Cardiac muscle cell (in vitro differentiated cells and primary cell): Measurements from ENCODE around the gene WDFY2. TPM values are rescaled to one million over a fixed set of nuclear protein-coding genes. Genes with fewer than 3 reads are reported as not detected.
"Not testable (repeated sequence)": the region's sequence is repeated elsewhere in the genome, so short reads cannot be mapped to it uniquely, and the experiment has no call there.

Experiments used
- DNase-seq, 2 donors: peaks; one replicate each; pipeline versions ENCODE4 v3.0.0 to v3.0.0-alpha.2; 2010 to 2017; ENCODE audit warnings: low read depth in 1 of 2, low spot score in 1 of 2
- H3K27ac ChIP-seq: fragments of 200-600 bp; sonication (generic); 2 replicates; pipeline ENCODE4 v1.5.1; 2016
- H3K27me3 ChIP-seq: fragments of 200-600 bp; sonication (generic); 2 replicates; pipeline ENCODE4 v1.6.0; 2016; ENCODE audit warnings: control low read depth
- H3K36me3 ChIP-seq: fragments of 200-600 bp; sonication (generic); 2 replicates; pipeline ENCODE4 v1.5.1; 2016; ENCODE audit warnings: control low read depth
- H3K4me1 ChIP-seq: fragments of 200-600 bp; sonication (generic); 2 replicates; pipeline ENCODE4 v1.8.1; 2017; ENCODE audit warnings: low read depth, mild to moderate bottlenecking, mixed run types
- H3K4me3 ChIP-seq: fragments of 200-600 bp; sonication (generic); 2 replicates; pipeline ENCODE4 v1.5.1; 2016; ENCODE audit warnings: mild to moderate bottlenecking
- H3K9me3 ChIP-seq: fragments of 200-600 bp; sonication (generic); 2 replicates; pipeline ENCODE4 v1.5.1; 2017; ENCODE audit warnings: low read depth, mild to moderate bottlenecking, control low read depth
- CTCF ChIP-seq: IDR thresholded peaks from 2 replicates; pipeline ENCODE4 v1.5.1; 2012; ENCODE audit warnings: low read depth, mild to moderate bottlenecking, low read length
- polyA plus RNA-seq: library from polyadenylated mRNA; unstranded; fragments of >200 nt; fragmentation: Nextera tagmentation; extraction: Ambion mirVana; gene quantifications from 2 replicates; pipeline ENCODE4 v1.2.1, GENCODE V29; 2016
- total RNA-seq: library from RNA; depleted of rRNA; stranded (reverse); fragments of >200 nt; gene quantifications from 2 replicates; pipeline ENCODE4 v1.2.3, GENCODE V29; 2016

WDFY2 gene
- total and polyA plus RNA-seq, 2 experiments from 2014 or later = 9.1 to 20.4 TPM

GRCh38 chr13:51542346-51543242, 41.7 kb upstream of the WDFY2 start:
- Histone ChIP-seq H3K4me3 (no peak overlapping the region), H3K36me3 (no peaks in the 10 kb centered on the region), H3K27me3 (no peaks in the 10 kb centered on the region), H3K27ac (no peak overlapping the region), H3K4me1 (peaks cover 12% of the 10 kb centered on the region), H3K9me3 (no peaks in the 10 kb centered on the region)
- TF ChIP-seq CTCF = no peak
- DNase-seq = peak; percentile 20 to 42

DNA sequence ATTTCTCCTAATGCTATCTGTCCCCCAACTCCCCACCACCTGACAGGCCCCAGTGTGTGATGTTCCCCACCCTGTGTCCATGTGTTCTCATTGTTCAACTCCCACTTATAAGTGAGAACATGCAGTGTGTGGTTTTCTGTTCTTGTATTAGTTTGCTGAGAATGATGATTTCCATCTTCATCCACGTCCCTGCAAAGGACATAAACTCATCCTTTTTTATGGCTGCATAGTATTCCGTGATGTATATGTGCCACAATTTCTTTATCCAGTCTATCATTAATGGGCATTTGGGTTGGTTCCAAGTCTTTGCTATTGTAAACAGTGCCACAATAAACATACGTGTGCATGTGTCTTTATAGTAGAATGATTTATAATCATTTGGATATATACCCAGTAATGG, 38.8 kb upstream of the WDFY2 start:
- H3K27ac ChIP-seq, DNase-seq, H3K4me3 ChIP-seq, H3K36me3 ChIP-seq, H3K9me3 ChIP-seq, H3K27me3 ChIP-seq: not testable (repeated sequence)
- H3K4me1 ChIP-seq = peaks cover 12% of the 10 kb centered on the region

DNA sequence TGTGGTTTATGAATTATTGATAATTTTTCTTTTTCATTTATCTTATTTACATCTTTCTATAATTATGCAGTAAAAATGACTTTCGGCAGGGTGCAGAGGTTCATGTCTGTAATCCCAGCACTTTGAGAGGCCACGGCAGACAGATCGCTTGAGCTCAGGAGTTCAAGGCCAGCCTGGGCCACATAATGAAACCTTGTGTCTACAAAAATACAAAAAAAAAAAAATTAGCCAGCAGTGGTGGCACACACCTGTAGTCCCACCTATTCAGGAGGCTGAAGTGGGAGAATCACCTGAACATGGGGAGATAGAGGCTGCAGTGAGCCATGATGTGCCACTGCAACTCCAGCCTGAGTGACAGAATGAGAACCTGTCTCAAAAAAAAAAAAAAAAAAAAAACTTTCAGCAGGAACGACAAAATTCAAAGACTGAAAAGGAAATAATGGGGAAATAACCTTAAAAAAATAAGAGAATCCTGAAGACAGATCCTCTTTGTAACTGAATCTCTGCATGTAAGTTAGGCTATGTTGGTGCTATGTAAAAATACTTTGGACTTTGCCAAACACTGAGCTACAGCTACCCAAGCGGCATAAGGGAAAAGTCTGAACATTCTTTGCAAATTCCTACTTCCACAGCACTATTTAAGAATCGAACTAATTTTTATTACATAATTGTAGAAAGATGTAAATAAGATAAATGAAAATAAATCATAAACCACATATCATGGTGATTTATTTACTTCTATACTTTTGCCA, 36.7 kb upstream of the WDFY2 start:
- Histone ChIP-seq H3K4me3 (no peak overlapping the region), H3K4me1 (peaks cover 3% of the 10 kb centered on the region), H3K27me3 (no peaks in the 10 kb centered on the region), H3K36me3 (no peaks in the 10 kb centered on the region), H3K27ac (no peak overlapping the region), H3K9me3 (no peaks in the 10 kb centered on the region)
- DNase-seq = no peak
- TF ChIP-seq CTCF = no peak

GRCh38 chr13:51549050-51549449, 35.2 kb upstream of the WDFY2 start:
- H3K4me3 ChIP-seq = no peak overlapping the region
- no peak for TF ChIP-seq CTCF
- H3K4me1 ChIP-seq = no peaks in the 10 kb centered on the region
- DNase-seq = no peak
- H3K36me3 ChIP-seq = no peaks in the 10 kb centered on the region
- no peak overlapping the region for H3K27ac ChIP-seq
- peaks cover 3% of the 10 kb centered on the region for H3K27me3 ChIP-seq
- H3K9me3 ChIP-seq = no peaks in the 10 kb centered on the region

- Histone ChIP-seq H3K27ac (no peak overlapping the region), H3K4me1 (no peaks in the 10 kb centered on the region), H3K4me3 (no peak overlapping the region), H3K9me3 (no peaks in the 10 kb centered on the region), H3K36me3 (no peaks in the 10 kb centered on the region), H3K27me3 (peaks cover 5% of the 10 kb centered on the region)
- no peak for TF ChIP-seq CTCF
- no peak for DNase-seq
Observed at GRCh38 chr13:51549593-51549992, 34.7 kb upstream of the WDFY2 start.

DNA sequence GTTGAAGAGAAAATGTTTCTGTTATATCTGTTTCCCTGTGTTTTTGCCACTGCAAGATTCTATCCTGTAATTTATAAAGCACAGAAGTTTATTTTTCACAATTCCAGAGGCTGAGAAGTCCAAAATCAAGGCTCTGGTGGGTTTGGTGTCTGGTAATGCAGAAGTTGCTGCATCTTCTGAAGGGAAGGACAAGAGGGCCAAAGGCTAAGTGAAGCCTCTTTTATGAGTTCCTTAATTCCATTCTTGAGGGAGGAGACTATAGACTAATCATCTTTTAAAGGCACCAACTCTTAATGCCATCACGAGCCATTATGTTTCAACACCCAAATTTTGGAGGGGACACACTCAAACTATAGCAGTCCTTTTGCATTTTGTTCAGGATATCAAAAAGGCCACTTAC, 34.1 kb upstream of the WDFY2 start:
- H3K4me1 ChIP-seq = no peaks in the 10 kb centered on the region
- no peaks in the 10 kb centered on the region for H3K36me3 ChIP-seq
- H3K27me3 ChIP-seq = peaks cover 5% of the 10 kb centered on the region
- no peak overlapping the region for H3K4me3 ChIP-seq
- DNase-seq = no peak
- no peak overlapping the region for H3K27ac ChIP-seq
- H3K9me3 ChIP-seq = no peaks in the 10 kb centered on the region
- TF ChIP-seq CTCF = no peak
